SU-DHL-6 (cell line): ENCODE data around the gene MECR.

ENCODE experiments used
- H2AFZ ChIP-seq: fragments of 200-600 bp; sonication (generic); 2 replicates; pipeline ENCODE4 v1.6.1; 2014; ENCODE audit warnings: low read depth, mild to moderate bottlenecking, moderate library complexity, mixed read lengths, antibody characterized with exemption, low read length; ENCODE audit not compliant: severe bottlenecking
- H3F3A ChIP-seq: fragments of 200-600 bp; shearing (Covaris generic); 2 replicates; pipeline ENCODE4 v1.6.0; 2016; ENCODE audit warnings: antibody characterized with exemption, mild to moderate bottlenecking; ENCODE audit not compliant: insufficient read depth
- H3K27ac ChIP-seq: fragments of 200-600 bp; sonication (generic); 2 replicates; pipeline ENCODE4 v1.5.1; 2016; ENCODE audit warnings: low read depth, mild to moderate bottlenecking, low read length, moderate library complexity, mixed read lengths
- H3K27me3 ChIP-seq: fragments of 200-600 bp; sonication (generic), shearing (Covaris generic); 2 replicates; pipeline ENCODE4 v1.6.0; 2014; ENCODE audit warnings: mild to moderate bottlenecking, low read length
- H3K36me3 ChIP-seq: fragments of 200-600 bp; sonication (generic); 2 replicates; pipeline ENCODE4 v1.6.1; 2014; ENCODE audit warnings: mild to moderate bottlenecking, low read length, mixed read lengths
- H3K4me2 ChIP-seq: fragments of 300-600, 200-600 bp; shearing (Covaris generic), sonication (generic); 2 replicates; pipeline ENCODE4 v1.6.0; 2014; ENCODE audit warnings: low read length, low read depth, mild to moderate bottlenecking; ENCODE audit not compliant: poor library complexity, severe bottlenecking
- H3K4me3 ChIP-seq: fragments of 200-600 bp; sonication (generic); 2 replicates; pipeline ENCODE4 v1.5.1; 2014; ENCODE audit warnings: antibody characterized with exemption, low read length, mild to moderate bottlenecking, mixed read lengths; ENCODE audit not compliant: insufficient read depth, poor library complexity, severe bottlenecking
- H3K79me2 ChIP-seq: fragments of 200-600 bp; sonication (generic); 2 replicates; pipeline ENCODE4 v1.6.1; 2014; ENCODE audit warnings: mild to moderate bottlenecking, low read length, moderate library complexity; ENCODE audit not compliant: insufficient read depth
- H3K9ac ChIP-seq: fragments of 200-600 bp; sonication (generic); 2 replicates; pipeline ENCODE4 v1.7.0; 2014; ENCODE audit warnings: mild to moderate bottlenecking, low read length
- H3K9me2 ChIP-seq: fragments of 200-600 bp; sonication (generic); replicated peaks from 2 replicates; pipeline ENCODE4 v1.6.1; 2014; ENCODE audit warnings: low read length; ENCODE audit not compliant: insufficient read depth
- H3K9me3 ChIP-seq: fragments of 200-600 bp; sonication (generic); 2 replicates; pipeline ENCODE4 v1.6.1; 2014; ENCODE audit warnings: low read length, mixed read lengths; ENCODE audit not compliant: insufficient read depth
- H4K20me1 ChIP-seq: fragments of 200-600 bp; sonication (generic); 2 replicates; pipeline ENCODE4 v1.6.1; 2014; ENCODE audit warnings: low read depth, mild to moderate bottlenecking, antibody characterized with exemption, low read length, moderate library complexity, mixed read lengths
- CTCF ChIP-seq: fragments of 200-600 bp; sonication (generic); IDR thresholded peaks from one replicate; pipeline ENCODE4 v1.5.1; 2017; ENCODE audit warnings: antibody characterized with exemption, mild to moderate bottlenecking, low read length, moderate library complexity; ENCODE audit not compliant: insufficient read depth, poor library complexity, severe bottlenecking
- EZH2phosphoT487 ChIP-seq: fragments of 200-600 bp; sonication (generic), shearing (Covaris generic); conservative IDR thresholded peaks from 2 replicates; pipeline ENCODE4 v1.6.1; 2018; ENCODE audit warnings: mild to moderate bottlenecking, antibody characterized with exemption, low read length, moderate library complexity, mixed read lengths

The MECR gene

GRCh38 chr1:29260531-29260930 is 29.8 kb upstream of the MECR start:
- Histone ChIP-seq H3K9me3 (no peaks in the 10 kb centered on the region), H3K27me3 (no peaks in the 10 kb centered on the region), H3K36me3 (no peaks in the 10 kb centered on the region), H4K20me1 (no peaks in the 10 kb centered on the region), H3K79me2 (no peaks in the 10 kb centered on the region), H3K4me3 (no peak overlapping the region), H3K4me2 (no peak overlapping the region), H2AFZ (no peak overlapping the region), H3K27ac (no peak overlapping the region), H3K9ac (no peak overlapping the region), H3K9me2 (no peaks in the 10 kb centered on the region), H3F3A (no peaks in the 10 kb centered on the region)
- TF ChIP-seq CTCF (no peak), EZH2phosphoT487 (no peak)

- Histone ChIP-seq H3K9me2 (no peaks in the 10 kb centered on the region), H3K4me2 (peak overlapping the region; percentile 24), H2AFZ (no peak overlapping the region), H4K20me1 (no peaks in the 10 kb centered on the region), H3K27ac (no peak overlapping the region), H3K36me3 (no peaks in the 10 kb centered on the region), H3K9me3 (no peaks in the 10 kb centered on the region), H3K27me3 (no peaks in the 10 kb centered on the region), H3K9ac (no peak overlapping the region), H3K4me3 (peak overlapping the region; percentile 18), H3K79me2 (no peaks in the 10 kb centered on the region), H3F3A (no peaks in the 10 kb centered on the region)
- no peak for TF ChIP-seq EZH2phosphoT487
- no peak for TF ChIP-seq CTCF
Measured at GRCh38 chr1:29259802-29260441, 29.2 kb upstream of the MECR start.

GRCh38 chr1:29258976-29259801 is 28.5 kb upstream of the MECR start:
- Histone ChIP-seq H3K4me2 (peak overlapping the region; percentile 24), H3K4me3 (peak overlapping the region; percentile 18)

More at GRCh38 chr1:29258976-29259801, 28.5 kb upstream of the MECR start:
- Histone ChIP-seq H3K9ac (no peak overlapping the region), H3K9me2 (no peaks in the 10 kb centered on the region), H2AFZ (no peak overlapping the region), H3K27ac (no peak overlapping the region), H3K9me3 (no peaks in the 10 kb centered on the region), H3K79me2 (no peaks in the 10 kb centered on the region), H3K36me3 (no peaks in the 10 kb centered on the region), H3F3A (no peaks in the 10 kb centered on the region), H4K20me1 (no peaks in the 10 kb centered on the region), H3K27me3 (no peaks in the 10 kb centered on the region)
- TF ChIP-seq EZH2phosphoT487: no peak
- no peak for TF ChIP-seq CTCF
